AG09309 (cell line): Measurements from ENCODE around the gene FAT1.
A peak's percentile ranks its signal among the peaks of the same experiment; 100 is the strongest.

Experiments used
- DNase-seq: peaks from one replicate; pipeline ENCODE4 v3.0.0-alpha.2; 2010; ENCODE audit warnings: low read depth
- H3K4me3 ChIP-seq: 2 replicates; pipeline ENCODE4 v1.5.1; 2011; ENCODE audit warnings: mild to moderate bottlenecking, low read depth, low read length, moderate library complexity; ENCODE audit not compliant: control insufficient read depth
- CTCF ChIP-seq: IDR thresholded peaks from 2 replicates; pipeline ENCODE4 v1.5.1; 2011; ENCODE audit warnings: mild to moderate bottlenecking, low read depth, low read length, inconsistent platforms; ENCODE audit not compliant: insufficient read depth, control insufficient read depth; ENCODE audit errors: missing control alignments

Gene FAT1

GRCh38 chr4:186728631-186729271 is 5.1 kb upstream of the FAT1 start:
- DNase-seq: peak; percentile 50
- TF ChIP-seq CTCF: no peak
- H3K4me3 ChIP-seq: no peak overlapping the region

- no peak for TF ChIP-seq CTCF
- no peak overlapping the region for H3K4me3 ChIP-seq
- no peak for DNase-seq
Observed at GRCh38 chr4:186727977-186728519, 4.4 kb upstream of the FAT1 start.

GRCh38 chr4:186727169-186727976 is 3.7 kb upstream of the FAT1 start:
- peak overlapping the region; percentile 97 for H3K4me3 ChIP-seq
- no peak for TF ChIP-seq CTCF

GRCh38 chr4:186726426-186727168 is 2.9 kb upstream of the FAT1 start:
- no peak for DNase-seq
- peak; percentile 26 for TF ChIP-seq CTCF
- H3K4me3 ChIP-seq: peak overlapping the region; percentile 97

More at GRCh38 chr4:186727169-186727976, 3.7 kb upstream of the FAT1 start:
- no peak for DNase-seq

GRCh38 chr4:186725469-186726425 is 2.1 kb upstream of the FAT1 start:
- DNase-seq: peak; percentile 64
- TF ChIP-seq CTCF: peak; percentile 89
- peak overlapping the region; percentile 97 for H3K4me3 ChIP-seq
